BLaER1 (cell line): Measurements from ENCODE around the gene MMADHC.

Source experiments
- H3K27ac ChIP-seq: shearing (Covaris generic); formaldehyde crosslinking; 2 replicates; pipeline ENCODE4 v1.8.1; 2022
- H3K27me3 ChIP-seq: shearing (Covaris generic); formaldehyde crosslinking; 2 replicates; pipeline ENCODE4 v1.8.1; 2022
- H3K36me3 ChIP-seq: shearing (Covaris generic); formaldehyde crosslinking; 2 replicates; pipeline ENCODE4 v1.8.1; 2022
- H3K4me1 ChIP-seq: shearing (Covaris generic); formaldehyde crosslinking; 2 replicates; pipeline ENCODE4 v1.8.1; 2022
- H3K4me2 ChIP-seq: shearing (Covaris generic); formaldehyde crosslinking; 2 replicates; pipeline ENCODE4 v1.8.1; 2022
- H3K4me3 ChIP-seq: shearing (Covaris generic); formaldehyde crosslinking; 2 replicates; pipeline ENCODE4 v1.8.1; 2022
- H3K9ac ChIP-seq: shearing (Covaris generic); formaldehyde crosslinking; 2 replicates; pipeline ENCODE4 v1.8.1; 2022
- H3K9me3 ChIP-seq: shearing (Covaris generic); formaldehyde crosslinking; 2 replicates; pipeline ENCODE4 v1.8.1; 2022
- H4K20me1 ChIP-seq: shearing (Covaris generic); formaldehyde crosslinking; 2 replicates; pipeline ENCODE4 v1.8.1; 2022
- Cebpa-rat ChIP-seq: shearing (Covaris generic); IDR thresholded peaks from 2 replicates; pipeline ENCODE4 v1.8.1; 2022

The MMADHC gene

DNA sequence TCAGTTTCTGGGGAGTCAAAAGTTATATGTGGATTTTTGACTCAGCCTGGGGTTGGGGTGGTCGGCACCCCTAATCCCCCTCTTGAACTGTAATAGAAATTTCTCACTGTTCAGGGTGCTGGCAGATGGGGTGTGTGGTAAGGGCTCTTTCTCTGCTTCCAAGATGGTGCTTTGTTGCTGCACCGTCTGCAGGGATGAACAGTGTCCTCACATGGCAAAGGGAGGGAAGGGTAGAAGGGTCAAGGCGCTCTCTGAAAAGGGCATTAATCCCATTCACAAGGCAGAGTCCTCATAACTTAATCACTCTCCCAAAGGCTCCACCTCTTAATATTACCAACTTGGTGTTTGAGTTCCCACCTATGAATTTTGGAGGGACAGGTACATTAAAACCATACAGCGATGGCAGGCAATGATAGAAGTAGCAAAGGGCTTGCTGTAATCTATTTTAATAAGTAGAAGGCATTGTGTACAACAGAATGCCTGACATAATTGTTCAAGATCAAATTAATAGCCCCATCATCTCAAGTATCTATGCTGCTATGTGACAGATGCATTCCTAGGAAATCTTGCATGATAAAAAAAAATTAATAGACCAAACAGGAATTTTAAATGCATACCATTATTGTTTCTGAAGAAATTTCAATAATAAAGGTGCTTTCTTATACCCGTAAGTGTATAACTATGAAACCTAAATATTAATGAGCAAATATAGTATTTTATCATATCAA lies 28.1 kb downstream of the MMADHC start:
- Histone ChIP-seq H3K36me3 (no peaks in the 10 kb centered on the region), H3K4me3 (no peak overlapping the region), H3K9me3 (no peaks in the 10 kb centered on the region), H3K4me2 (no peak overlapping the region), H3K27ac (no peak overlapping the region), H3K4me1 (peaks cover 12% of the 10 kb centered on the region), H4K20me1 (no peaks in the 10 kb centered on the region), H3K9ac (no peak overlapping the region), H3K27me3 (no peaks in the 10 kb centered on the region)
- no peak for TF ChIP-seq Cebpa-rat

DNA sequence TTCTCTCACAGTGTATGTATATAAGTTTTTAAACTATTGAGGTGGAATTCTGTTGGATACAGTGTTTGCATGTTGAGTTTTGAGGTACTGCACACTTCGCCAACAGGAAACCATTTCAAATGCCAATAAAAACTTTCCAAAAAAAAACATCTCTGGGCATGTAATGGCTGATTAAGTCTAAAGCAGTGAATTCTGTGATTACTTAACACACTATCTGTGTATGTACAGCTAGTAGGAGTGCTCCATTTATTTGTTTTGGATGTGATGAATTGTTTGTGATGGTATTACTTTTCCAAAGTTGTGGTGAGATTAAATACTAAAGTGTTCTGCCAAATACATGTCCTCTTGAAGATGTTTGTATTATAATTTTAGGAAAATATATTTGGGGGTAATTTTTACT lies 31.1 kb downstream of the MMADHC start:
- no peak for TF ChIP-seq Cebpa-rat
- H3K27me3 ChIP-seq, result no peaks in the 10 kb centered on the region
- no peak overlapping the region for H3K4me3 ChIP-seq
- H3K9ac ChIP-seq, result no peak overlapping the region
- H3K4me2 ChIP-seq, result no peak overlapping the region
- no peaks in the 10 kb centered on the region for H3K9me3 ChIP-seq
- H3K36me3 ChIP-seq, result no peaks in the 10 kb centered on the region
- H4K20me1 ChIP-seq, result no peaks in the 10 kb centered on the region
- no peak overlapping the region for H3K27ac ChIP-seq
- H3K4me1 ChIP-seq, result no peaks in the 10 kb centered on the region

DNA sequence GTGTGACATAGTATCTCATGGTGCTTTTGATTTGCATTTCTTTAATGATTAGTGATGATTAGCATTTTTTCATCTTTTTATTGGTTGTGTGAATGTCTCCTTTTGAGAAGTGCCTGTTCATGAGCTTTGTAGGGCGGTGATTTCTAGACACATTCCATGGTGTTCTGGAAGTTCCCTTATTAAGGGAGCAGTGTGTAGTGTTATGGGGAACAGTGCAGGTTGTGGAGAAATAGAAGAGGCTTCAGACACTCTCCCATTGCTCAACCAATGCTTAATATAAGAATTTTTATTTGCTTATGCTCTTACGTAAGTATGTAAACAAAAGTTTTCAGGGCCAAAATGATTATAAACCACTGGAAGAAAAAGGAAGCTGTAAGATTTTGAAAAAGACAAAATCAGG lies 34.7 kb downstream of the MMADHC start:
- H3K9me3 ChIP-seq, result no peaks in the 10 kb centered on the region

DNA sequence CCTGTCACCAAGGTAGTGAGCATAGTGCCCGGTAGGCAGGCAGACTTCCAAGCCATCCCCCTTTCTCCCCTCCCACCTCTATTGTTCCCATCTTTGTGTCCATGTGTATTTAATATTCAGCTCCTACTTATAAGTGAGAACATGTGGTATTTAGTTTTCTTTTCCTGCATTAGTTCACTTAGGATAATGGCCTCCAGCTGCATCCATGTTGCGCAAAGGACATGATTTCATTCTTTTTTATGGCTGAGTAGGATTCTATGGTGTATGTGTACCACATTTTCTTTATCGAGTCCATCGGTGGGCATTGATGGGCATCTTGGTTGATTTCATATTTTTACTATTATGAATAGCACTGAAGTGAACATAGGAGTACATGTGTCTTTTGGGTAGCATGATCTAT lies 35.3 kb downstream of the MMADHC start:
- Histone ChIP-seq H3K4me1 (no peaks in the 10 kb centered on the region), H4K20me1 (no peaks in the 10 kb centered on the region), H3K36me3 (no peaks in the 10 kb centered on the region), H3K9me3 (no peaks in the 10 kb centered on the region), H3K27ac (no peak overlapping the region), H3K27me3 (no peaks in the 10 kb centered on the region), H3K9ac (no peak overlapping the region), H3K4me3 (no peak overlapping the region), H3K4me2 (no peak overlapping the region)
- no peak for TF ChIP-seq Cebpa-rat

More for the DNA sequence above, 34.7 kb downstream of the MMADHC start:
- H3K27me3 ChIP-seq, result no peaks in the 10 kb centered on the region
- H3K4me1 ChIP-seq, result no peaks in the 10 kb centered on the region
- no peak overlapping the region for H3K9ac ChIP-seq
- no peak overlapping the region for H3K27ac ChIP-seq
- H3K36me3 ChIP-seq, result no peaks in the 10 kb centered on the region
- no peaks in the 10 kb centered on the region for H4K20me1 ChIP-seq
- TF ChIP-seq Cebpa-rat, result no peak
- no peak overlapping the region for H3K4me2 ChIP-seq
- H3K4me3 ChIP-seq, result no peak overlapping the region

DNA sequence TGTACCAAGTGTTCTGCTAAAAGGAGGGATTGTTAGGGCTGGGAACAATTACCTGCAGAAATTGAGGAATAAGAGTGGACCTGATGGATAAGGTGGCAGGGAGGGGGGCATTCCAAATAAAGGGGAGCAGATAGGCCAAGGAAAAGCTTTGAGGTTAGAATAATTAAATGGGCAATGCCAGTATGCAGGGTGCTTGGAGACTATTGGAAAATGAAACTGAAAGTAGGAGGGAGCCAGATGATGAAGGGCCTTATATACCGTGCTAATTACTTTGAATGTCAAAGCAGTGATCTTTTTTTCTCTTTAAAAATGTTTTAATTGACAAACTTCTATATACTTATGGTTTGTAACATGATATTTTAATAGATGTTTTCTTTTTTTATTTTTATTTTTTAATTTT lies 42.9 kb downstream of the MMADHC start:
- Histone ChIP-seq H3K4me3 (no peak overlapping the region), H3K9me3 (no peaks in the 10 kb centered on the region), H3K4me2 (no peak overlapping the region), H3K27ac (no peak overlapping the region), H3K36me3 (no peaks in the 10 kb centered on the region), H3K9ac (no peak overlapping the region), H4K20me1 (no peaks in the 10 kb centered on the region), H3K27me3 (no peaks in the 10 kb centered on the region), H3K4me1 (no peaks in the 10 kb centered on the region)
- TF ChIP-seq Cebpa-rat, result no peak

DNA sequence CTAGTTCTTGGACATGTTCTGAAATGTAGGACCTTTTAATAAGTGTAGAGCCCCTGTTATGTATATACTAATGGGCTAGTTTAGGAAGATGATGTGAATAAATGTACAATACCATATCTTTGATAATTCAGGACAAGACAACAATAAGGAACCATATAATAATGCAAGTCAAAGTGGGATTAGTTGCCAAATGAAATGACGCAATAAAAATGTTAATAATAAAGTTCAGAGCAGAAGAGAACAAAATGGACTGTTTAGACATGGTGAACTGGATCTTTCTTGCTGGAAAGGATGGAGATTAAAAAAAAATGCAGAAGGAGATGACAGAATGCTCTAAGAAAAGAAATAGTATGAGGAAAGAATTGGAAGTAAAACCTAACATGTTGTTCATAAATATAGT lies 43.7 kb downstream of the MMADHC start:
- H3K9ac ChIP-seq, result no peak overlapping the region
- TF ChIP-seq Cebpa-rat, result no peak
- H3K4me2 ChIP-seq, result no peak overlapping the region

DNA sequence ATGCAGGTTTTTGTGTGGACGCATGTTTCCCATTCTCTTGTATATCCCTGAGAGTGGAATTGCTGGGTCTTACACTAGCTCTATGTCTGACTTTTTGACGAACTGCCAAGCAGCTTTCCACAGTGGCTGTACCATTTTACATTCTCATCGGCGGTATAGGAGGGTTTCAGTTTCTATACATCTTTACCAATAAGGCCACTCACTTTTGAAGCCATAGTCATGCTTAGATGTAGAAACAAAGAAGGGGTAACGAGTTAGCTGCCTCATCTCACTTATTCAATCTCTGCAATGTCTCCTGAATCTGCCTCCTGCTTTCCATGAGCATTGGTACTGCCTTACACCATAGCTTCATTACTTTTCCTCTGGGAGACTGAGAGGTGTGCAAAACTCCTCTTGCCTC lies 47.4 kb downstream of the MMADHC start:
- H3K4me2 ChIP-seq, result no peak overlapping the region
- no peaks in the 10 kb centered on the region for H3K4me1 ChIP-seq
- no peaks in the 10 kb centered on the region for H3K27me3 ChIP-seq
- H3K27ac ChIP-seq, result no peak overlapping the region
- H3K9me3 ChIP-seq, result no peaks in the 10 kb centered on the region
- H3K36me3 ChIP-seq, result no peaks in the 10 kb centered on the region
- H4K20me1 ChIP-seq, result no peaks in the 10 kb centered on the region
- no peak overlapping the region for H3K9ac ChIP-seq
- H3K4me3 ChIP-seq, result no peak overlapping the region
- TF ChIP-seq Cebpa-rat, result no peak

More for the DNA sequence above, 43.7 kb downstream of the MMADHC start:
- no peaks in the 10 kb centered on the region for H3K4me1 ChIP-seq
- no peaks in the 10 kb centered on the region for H3K36me3 ChIP-seq
- H3K9me3 ChIP-seq, result no peaks in the 10 kb centered on the region
- H3K27ac ChIP-seq, result no peak overlapping the region
- H3K27me3 ChIP-seq, result no peaks in the 10 kb centered on the region
- no peak overlapping the region for H3K4me3 ChIP-seq
- H4K20me1 ChIP-seq, result no peaks in the 10 kb centered on the region

DNA sequence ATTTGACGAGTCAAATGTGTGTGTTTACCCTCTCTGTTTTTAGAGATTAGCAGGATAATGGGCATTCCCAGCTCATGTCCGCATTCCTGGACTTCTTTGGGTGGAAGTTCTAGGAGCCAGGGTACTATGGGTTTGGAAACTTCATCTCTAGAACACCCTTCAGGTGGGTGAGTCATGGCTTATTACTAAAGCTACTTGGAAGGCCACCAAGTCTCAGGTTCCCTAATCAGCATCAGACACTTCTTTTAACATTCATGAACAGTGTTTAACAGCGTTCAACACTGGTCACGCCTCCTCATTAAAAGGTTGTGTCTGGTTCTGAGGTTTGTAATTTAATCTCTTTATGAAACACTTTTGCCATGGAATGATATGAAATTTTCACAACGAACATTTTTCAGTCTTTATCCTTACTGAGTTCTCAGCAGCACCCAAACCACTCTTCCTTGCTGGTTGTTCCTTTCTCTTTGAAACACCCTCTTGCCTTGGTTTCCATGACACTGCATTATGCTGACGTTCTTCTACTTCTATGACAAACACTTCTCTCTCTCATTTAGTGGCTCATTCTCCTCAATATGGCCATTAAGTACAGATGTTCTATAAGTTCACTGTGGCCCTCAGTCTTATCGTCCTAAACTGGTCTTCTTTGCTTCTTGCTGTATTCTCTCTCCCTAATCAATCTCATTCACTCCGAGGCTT lies 49.3 kb downstream of the MMADHC start:
- H3K4me3 ChIP-seq, result no peak overlapping the region
- H3K4me2 ChIP-seq, result no peak overlapping the region
- no peak for TF ChIP-seq Cebpa-rat

DNA sequence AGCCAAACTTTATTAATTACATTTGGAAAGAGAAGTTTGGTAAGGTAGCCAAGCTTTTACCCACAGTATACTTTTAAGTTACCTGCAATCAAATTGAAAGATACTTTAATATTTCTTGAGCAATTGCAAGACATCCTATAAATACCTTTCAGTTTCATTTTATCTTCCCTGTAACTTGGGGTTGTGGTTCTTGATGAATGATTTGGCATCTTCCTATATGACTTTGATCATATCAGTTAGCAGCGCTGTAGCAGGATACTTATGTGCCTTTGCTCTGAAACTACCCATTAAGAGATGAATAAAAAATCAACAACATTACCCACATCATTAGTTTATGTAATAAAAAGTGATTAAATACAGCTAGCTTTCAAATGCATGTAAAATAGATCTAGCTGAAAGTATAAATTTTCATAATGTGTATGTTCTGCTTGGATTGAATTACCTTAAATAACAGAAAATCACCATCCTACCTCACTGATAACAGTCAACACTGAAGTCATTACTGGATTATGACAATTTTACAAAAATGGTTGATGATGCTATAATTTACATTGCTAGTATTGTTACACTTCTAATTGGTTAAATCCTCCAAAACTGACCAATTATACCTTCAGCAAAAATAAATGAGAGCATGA lies 50.4 kb downstream of the MMADHC start:
- Histone ChIP-seq H3K27me3 (no peaks in the 10 kb centered on the region), H4K20me1 (no peaks in the 10 kb centered on the region), H3K4me3 (no peak overlapping the region), H3K36me3 (no peaks in the 10 kb centered on the region), H3K9me3 (no peaks in the 10 kb centered on the region), H3K27ac (no peak overlapping the region), H3K4me1 (no peaks in the 10 kb centered on the region), H3K9ac (no peak overlapping the region), H3K4me2 (no peak overlapping the region)
- TF ChIP-seq Cebpa-rat, result no peak

More for the DNA sequence above, 49.3 kb downstream of the MMADHC start:
- Histone ChIP-seq H4K20me1 (no peaks in the 10 kb centered on the region), H3K9ac (no peak overlapping the region), H3K4me1 (no peaks in the 10 kb centered on the region), H3K27me3 (no peaks in the 10 kb centered on the region), H3K36me3 (no peaks in the 10 kb centered on the region), H3K27ac (no peak overlapping the region), H3K9me3 (no peaks in the 10 kb centered on the region)

DNA sequence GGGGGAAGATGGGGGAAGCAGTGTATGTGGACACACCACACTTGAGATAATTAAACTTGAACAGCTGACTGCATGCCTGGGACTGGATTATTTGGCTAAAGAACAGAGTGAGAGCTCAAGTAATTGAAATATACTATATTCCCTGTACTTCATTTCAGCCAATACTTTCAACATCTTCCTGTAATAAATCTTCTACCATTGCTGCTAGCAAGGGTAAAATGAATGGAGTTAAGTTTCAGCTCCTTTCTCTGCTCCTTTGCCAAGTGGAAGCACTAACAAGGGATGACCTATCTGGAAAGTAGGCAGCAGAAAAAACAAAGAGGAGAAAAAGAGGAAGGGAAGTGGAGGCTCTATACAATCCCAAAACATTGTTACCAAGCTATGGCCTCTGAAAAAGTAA lies 50.9 kb downstream of the MMADHC start:
- Histone ChIP-seq H3K27me3 (no peaks in the 10 kb centered on the region), H3K9me3 (no peaks in the 10 kb centered on the region), H3K4me3 (no peak overlapping the region), H3K4me2 (no peak overlapping the region), H4K20me1 (no peaks in the 10 kb centered on the region), H3K9ac (no peak overlapping the region), H3K27ac (no peak overlapping the region), H3K36me3 (no peaks in the 10 kb centered on the region), H3K4me1 (no peaks in the 10 kb centered on the region)
- TF ChIP-seq Cebpa-rat, result no peak
